Activated naive CD8-positive, alpha-beta T cell (primary cell): ENCODE measurements around the gene SYNE2.

ENCODE experiments used
- H3K27ac Mint-ChIP-seq: one replicate; pipeline ENCODE4 v1.8.0; 2021; ENCODE audit warnings: mixed read lengths
- H3K27me3 Mint-ChIP-seq: one replicate; pipeline ENCODE4 v1.8.0; 2021; ENCODE audit warnings: mixed read lengths
- H3K36me3 Mint-ChIP-seq: one replicate; pipeline ENCODE4 v1.8.0; 2021; ENCODE audit warnings: mixed read lengths
- H3K4me1 Mint-ChIP-seq: one replicate; pipeline ENCODE4 v1.8.0; 2021; ENCODE audit warnings: low read depth, mixed read lengths
- H3K4me3 Mint-ChIP-seq: one replicate; pipeline ENCODE4 v1.8.0; 2021; ENCODE audit warnings: mild to moderate bottlenecking, mixed read lengths
- H3K9me3 Mint-ChIP-seq: one replicate; pipeline ENCODE4 v1.8.0; 2021; ENCODE audit warnings: low read depth, mixed read lengths

The SYNE2 gene

DNA sequence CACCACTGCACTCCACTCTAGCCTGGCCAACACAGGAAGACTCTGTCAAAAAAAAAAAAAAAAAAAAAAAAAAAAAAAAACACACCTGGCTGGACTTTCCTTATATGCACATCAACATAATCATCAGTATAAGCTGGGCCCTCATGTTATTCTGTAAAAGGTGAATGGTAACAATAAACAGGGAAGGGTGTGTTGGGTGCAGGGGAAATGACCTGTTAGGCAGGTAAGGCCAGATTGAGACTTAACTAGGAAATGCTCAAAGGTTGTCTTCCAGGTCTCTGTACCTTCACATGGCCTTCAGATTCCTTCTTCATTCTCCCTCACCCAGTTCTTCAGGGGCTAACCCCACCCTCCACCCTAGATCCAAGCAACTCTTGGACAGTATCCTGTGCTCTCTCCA, 393.9 kb downstream of the SYNE2 start:
- no peaks in the 10 kb centered on the region for H3K9me3 Mint-ChIP-seq
- H3K4me3 Mint-ChIP-seq: no peak overlapping the region
- peaks cover 5% of the 10 kb centered on the region for H3K36me3 Mint-ChIP-seq
- no peaks in the 10 kb centered on the region for H3K4me1 Mint-ChIP-seq
- no peak overlapping the region for H3K27ac Mint-ChIP-seq
- H3K27me3 Mint-ChIP-seq: peaks cover 8% of the 10 kb centered on the region

DNA sequence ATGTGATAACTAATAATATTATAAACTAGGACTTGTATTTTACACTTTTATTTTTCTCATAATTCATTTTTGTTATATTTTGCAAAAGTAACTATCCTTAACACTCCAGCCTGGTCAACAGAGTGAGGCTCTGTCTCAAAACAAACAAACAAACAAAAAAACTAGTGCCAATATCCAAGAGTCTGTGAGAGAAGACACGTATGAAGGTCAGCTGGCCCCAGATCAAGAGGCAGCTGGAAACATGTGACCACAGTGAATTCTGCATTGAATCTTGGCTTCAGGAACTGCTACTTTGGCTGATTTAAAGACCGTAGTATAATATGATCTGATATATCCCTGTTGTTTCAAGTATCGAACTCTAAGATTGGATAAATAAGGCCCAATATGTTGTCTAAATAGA, 394.4 kb downstream of the SYNE2 start:
- no peak overlapping the region for H3K27ac Mint-ChIP-seq
- no peaks in the 10 kb centered on the region for H3K9me3 Mint-ChIP-seq
- H3K36me3 Mint-ChIP-seq: peaks cover 5% of the 10 kb centered on the region
- peaks cover 6% of the 10 kb centered on the region for H3K27me3 Mint-ChIP-seq
- H3K4me3 Mint-ChIP-seq: no peak overlapping the region
- no peaks in the 10 kb centered on the region for H3K4me1 Mint-ChIP-seq

DNA sequence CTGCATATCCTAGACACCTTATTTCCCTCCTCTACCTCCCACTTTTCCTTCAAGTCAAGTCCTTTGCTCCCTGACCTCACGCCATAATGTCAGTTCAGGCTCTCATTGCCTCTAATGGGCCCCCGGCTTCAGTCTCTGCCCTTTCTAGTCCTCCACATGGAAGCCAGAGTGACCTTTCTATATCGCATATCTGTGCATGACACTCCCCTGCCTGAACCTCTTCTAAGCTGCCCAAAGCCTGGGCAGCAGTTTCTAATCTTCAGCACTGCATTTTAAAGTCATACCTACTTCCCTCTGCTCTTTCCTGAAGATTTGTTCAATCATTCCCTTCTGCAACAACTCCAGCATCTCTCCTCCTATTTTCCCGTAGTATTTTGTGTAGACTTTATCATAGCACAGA, 395.9 kb downstream of the SYNE2 start:
- Mint-ChIP-seq H3K27me3 (peaks cover 4% of the 10 kb centered on the region), H3K4me1 (no peaks in the 10 kb centered on the region), H3K27ac (no peak overlapping the region), H3K9me3 (no peaks in the 10 kb centered on the region), H3K4me3 (no peak overlapping the region), H3K36me3 (peaks cover 3% of the 10 kb centered on the region)

DNA sequence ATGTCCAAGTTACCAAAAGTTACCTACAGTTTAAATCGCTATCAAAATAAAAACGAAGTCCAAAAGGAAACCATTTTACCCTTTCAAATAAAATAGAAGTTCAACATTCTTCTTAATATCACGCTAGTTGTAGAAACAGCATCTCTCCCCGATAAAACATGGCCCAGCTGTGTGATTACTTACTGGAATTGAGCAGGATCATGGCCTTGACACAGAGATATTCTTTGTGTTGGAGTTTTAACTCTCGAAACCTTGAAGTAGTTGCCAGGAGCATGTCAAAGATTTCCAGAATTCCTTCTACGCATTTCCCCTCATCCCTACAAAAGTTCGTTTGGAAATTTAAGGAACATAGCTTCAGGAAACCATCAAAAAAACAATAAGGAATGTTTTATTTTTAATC, 396.6 kb downstream of the SYNE2 start:
- Mint-ChIP-seq H3K36me3 (peaks cover 3% of the 10 kb centered on the region), H3K9me3 (no peaks in the 10 kb centered on the region), H3K27me3 (peaks cover 4% of the 10 kb centered on the region), H3K4me1 (no peaks in the 10 kb centered on the region), H3K27ac (no peak overlapping the region), H3K4me3 (no peak overlapping the region)

DNA sequence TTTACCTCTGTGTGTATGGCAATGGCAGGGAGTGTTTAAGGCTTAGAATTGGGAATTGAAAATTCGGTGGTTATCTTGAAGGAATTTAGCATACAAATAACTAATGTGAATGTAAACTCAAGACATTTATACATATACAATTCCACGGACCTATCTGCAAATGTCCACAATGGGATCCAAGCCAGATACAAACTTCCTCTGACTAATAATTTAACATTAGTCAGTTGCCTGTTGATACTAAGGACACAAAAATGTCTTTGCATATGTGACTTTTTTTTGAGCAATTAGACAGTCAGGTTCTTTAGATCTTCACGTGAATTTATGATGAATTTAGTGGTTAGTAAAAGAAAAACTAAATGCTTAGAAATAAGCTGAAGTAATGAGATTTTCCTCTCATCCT, 400.9 kb downstream of the SYNE2 start:
- no peaks in the 10 kb centered on the region for H3K9me3 Mint-ChIP-seq
- H3K4me3 Mint-ChIP-seq: no peak overlapping the region
- no peaks in the 10 kb centered on the region for H3K36me3 Mint-ChIP-seq
- no peak overlapping the region for H3K27ac Mint-ChIP-seq
- H3K4me1 Mint-ChIP-seq: no peaks in the 10 kb centered on the region
- no peaks in the 10 kb centered on the region for H3K27me3 Mint-ChIP-seq

DNA sequence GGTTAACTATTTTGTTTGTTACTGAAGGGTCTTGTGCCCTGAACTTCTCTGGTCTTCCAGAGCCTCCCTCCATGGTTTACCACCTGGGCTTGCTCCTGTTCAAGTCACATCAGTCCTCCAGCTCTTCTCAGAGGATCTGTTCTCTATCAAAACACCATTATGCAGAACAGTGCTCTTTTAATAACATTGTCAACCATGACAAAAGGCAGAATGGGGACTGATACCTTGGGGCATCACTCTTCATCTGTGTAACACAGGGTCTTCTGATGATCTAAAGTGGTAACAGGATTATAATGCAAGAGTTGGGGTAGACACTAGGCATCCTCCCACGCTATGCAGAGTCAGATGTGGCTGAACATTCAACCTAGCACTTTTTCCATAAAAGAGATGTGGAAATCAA, 403.0 kb downstream of the SYNE2 start:
- H3K36me3 Mint-ChIP-seq: no peaks in the 10 kb centered on the region

DNA sequence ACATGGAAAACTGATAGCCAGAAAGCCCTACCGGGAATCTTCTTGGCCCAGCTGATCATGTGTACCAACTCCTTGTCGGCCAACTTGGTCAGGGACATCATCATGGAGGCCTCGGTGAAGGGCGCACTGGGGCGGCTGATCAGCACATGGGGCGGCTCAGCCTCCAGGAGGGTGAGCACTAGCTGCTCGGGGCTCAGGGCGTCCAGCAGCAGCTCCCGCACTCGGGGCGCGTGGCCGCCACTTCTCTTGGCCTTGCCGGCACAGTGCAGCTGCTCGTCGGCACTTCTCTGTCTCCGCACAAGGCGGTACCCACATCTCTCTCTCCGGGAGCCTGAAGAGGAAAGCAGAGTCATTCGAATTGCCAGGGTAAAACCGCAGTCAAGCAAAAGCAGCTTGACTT, 407.6 kb downstream of the SYNE2 start:
- Mint-ChIP-seq H3K4me1 (no peaks in the 10 kb centered on the region), H3K36me3 (no peaks in the 10 kb centered on the region), H3K27me3 (no peaks in the 10 kb centered on the region), H3K9me3 (no peaks in the 10 kb centered on the region), H3K27ac (no peak overlapping the region), H3K4me3 (no peak overlapping the region)

More for the DNA sequence above, 403.0 kb downstream of the SYNE2 start:
- H3K4me1 Mint-ChIP-seq: no peaks in the 10 kb centered on the region
- no peaks in the 10 kb centered on the region for H3K27me3 Mint-ChIP-seq
- H3K4me3 Mint-ChIP-seq: no peak overlapping the region
- no peaks in the 10 kb centered on the region for H3K9me3 Mint-ChIP-seq
- H3K27ac Mint-ChIP-seq: no peak overlapping the region

DNA sequence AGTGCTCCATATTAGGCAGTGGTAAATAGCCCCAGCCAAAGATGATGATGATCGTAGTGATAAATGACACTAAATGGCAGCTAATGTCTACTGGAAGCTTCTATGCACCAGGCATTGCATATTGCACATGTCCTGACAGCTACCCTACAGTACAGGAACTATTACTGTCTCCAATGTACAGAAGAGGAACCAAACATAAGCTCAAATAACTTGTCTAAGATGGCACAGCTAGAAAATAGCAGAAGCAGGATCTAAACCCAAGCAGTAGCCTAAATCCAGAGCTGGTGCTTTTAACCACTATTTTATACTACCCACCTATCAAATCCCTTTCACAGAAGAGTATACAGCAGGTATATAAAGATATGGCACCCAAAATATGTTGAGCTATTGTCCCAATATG, 412.4 kb downstream of the SYNE2 start:
- Mint-ChIP-seq H3K36me3 (no peaks in the 10 kb centered on the region), H3K9me3 (no peaks in the 10 kb centered on the region), H3K4me1 (peaks cover 11% of the 10 kb centered on the region), H3K27me3 (no peaks in the 10 kb centered on the region), H3K27ac (no peak overlapping the region), H3K4me3 (no peak overlapping the region)

DNA sequence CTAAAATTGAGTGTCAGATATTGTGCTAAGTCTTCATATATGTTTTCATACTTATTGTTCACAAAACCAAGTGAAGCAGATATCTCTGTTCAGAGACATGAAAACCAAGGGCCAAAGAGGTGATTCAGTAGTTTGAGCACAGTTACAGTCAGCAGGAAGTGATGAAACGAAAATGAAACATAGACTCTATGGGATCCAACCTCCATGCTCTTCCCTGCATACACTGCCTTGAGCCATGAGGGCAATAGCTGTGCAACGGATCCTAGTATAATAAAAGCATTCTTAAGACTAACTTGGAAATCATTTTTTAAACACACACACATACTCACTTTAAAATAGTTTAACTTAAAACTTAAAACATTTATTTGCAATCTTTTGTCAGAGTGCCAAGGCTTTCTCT, 413.4 kb downstream of the SYNE2 start:
- Mint-ChIP-seq H3K4me3 (no peak overlapping the region), H3K4me1 (peaks cover 11% of the 10 kb centered on the region), H3K9me3 (no peaks in the 10 kb centered on the region), H3K27me3 (no peaks in the 10 kb centered on the region), H3K36me3 (no peaks in the 10 kb centered on the region), H3K27ac (no peak overlapping the region)

DNA sequence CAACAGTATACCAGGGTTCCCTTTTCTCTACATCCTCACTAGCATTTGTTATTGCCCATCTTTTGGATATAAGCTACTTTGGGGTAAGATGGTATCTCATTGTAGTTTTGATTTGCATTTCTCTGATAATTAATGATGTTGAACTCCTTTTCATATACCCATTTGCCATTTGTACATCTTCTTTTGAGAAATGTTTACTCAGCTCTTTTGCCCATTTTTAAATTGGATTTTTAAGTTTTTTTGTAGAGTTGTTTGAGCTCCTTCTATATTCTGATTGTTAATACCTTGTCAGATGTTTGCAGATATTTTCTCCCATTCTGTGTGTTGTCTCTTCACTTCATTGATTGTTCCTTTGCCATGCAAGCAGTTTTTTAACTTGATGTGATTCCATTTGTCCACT, 419.2 kb downstream of the SYNE2 start:
- H3K27me3 Mint-ChIP-seq: no peaks in the 10 kb centered on the region
- H3K9me3 Mint-ChIP-seq: no peaks in the 10 kb centered on the region
- peaks cover 2% of the 10 kb centered on the region for H3K36me3 Mint-ChIP-seq
- H3K4me1 Mint-ChIP-seq: no peaks in the 10 kb centered on the region
- no peak overlapping the region for H3K27ac Mint-ChIP-seq
- no peak overlapping the region for H3K4me3 Mint-ChIP-seq
